Measurements from ENCODE around the gene EMC9. TPM values are rescaled to one million over a fixed set of nuclear protein-coding genes. Genes with fewer than 3 reads are reported as not detected.
A peak's percentile ranks its signal among the peaks of the same experiment; 100 is the strongest.

Gene EMC9
- total RNA-seq, 2 donors from 2014 or later, result 9.9 to 21.1 TPM

DNA sequence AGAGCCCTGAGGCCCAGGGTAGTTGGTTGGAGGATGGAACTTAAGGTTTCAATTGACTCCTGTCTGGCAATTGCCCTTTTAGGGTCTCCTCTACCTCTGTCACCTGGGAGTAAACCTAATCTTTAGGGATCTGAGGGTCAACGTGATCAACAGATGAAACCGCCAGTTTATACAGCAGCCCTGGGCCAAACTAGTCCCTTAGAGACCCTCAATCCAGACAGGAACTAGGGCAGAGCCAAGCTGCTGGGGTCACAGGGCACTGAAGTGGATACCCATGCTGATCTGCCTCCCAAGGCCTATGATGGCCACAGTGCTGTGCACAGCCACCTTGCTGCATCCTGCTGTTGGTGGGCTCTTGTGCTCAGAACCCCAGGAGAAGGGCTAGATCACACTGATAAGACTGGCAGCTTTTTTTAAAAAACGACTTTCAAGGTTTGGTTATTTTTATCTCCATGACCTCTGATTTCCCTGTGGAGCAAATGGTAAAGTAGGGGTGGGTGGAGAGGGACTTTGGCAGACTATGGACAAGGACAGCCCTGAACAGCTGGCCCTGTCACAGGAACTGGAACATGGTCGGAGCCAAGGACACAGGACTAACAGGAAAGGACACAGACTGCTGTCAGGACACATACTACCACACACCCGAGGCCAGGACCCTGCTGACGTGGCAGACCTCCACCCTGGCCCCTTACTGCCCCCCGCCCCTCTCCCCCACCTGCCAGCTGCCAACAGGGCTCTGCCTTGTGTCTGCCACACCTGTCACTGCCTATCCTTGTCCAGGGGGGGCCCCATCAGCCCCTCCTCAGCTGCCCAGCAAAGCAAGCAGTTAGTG, 10.5 kb downstream of the EMC9 start:
- peak; percentile 78 to 93 (median 90) for DNase-seq
- WGBS, 2 donors, result 6 to 25% methylated on average over 5 to 7 of the region's 7 CpGs
- H3K9me3 ChIP-seq, result no peaks in the 10 kb centered on the region

DNA sequence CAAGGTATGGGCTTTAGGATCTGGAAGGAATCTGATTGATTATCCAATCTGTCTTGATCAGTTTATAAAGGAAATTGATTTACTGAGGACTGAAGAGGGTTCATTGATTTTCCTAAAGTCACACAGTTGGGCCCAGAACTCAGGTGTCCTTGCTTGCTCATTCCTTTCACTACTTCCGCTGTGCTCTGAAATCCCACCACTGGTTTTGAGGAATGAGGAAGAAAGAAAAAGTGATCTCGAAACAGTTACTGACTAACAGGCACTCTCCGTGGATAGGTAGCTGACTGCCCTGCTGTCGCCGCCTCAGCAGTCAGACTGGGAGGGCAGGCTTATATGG, 11.0 kb downstream of the EMC9 start, which contains the start of gene FITM1:
FITM1 (plus strand) TSS at position 280 of the 337 bp plus-strand sequence. CDS start 905 bp downstream, outside the sequence.
- intact Hi-C loops (cut with DNase I), result no loop called here
- TF ChIP-seq, protein P1, sequence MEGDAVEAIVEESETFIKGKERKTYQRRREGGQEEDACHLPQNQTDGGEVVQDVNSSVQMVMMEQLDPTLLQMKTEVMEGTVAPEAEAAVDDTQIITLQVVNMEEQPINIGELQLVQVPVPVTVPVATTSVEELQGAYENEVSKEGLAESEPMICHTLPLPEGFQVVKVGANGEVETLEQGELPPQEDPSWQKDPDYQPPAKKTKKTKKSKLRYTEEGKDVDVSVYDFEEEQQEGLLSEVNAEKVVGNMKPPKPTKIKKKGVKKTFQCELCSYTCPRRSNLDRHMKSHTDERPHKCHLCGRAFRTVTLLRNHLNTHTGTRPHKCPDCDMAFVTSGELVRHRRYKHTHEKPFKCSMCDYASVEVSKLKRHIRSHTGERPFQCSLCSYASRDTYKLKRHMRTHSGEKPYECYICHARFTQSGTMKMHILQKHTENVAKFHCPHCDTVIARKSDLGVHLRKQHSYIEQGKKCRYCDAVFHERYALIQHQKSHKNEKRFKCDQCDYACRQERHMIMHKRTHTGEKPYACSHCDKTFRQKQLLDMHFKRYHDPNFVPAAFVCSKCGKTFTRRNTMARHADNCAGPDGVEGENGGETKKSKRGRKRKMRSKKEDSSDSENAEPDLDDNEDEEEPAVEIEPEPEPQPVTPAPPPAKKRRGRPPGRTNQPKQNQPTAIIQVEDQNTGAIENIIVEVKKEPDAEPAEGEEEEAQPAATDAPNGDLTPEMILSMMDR (IDR thresholded peaks at IDR 0.05), result no peak
- no peak for TF ChIP-seq POLR2A (IDR thresholded peaks at IDR 0.05)
- ATAC-seq (no peak), DNase-seq (no peak)
- 59 to 92% methylated on average over 5 of the region's 5 CpGs for whole genome bisulfite sequencing, 2 donors
- Histone ChIP-seq H3K9me3 (no peaks in the 10 kb centered on the region), H3K4me1 (peaks cover 35% of the 10 kb centered on the region), H3K4me3 (no peak within 1 kb of the TSS), H3K27me3 (no peaks in the 10 kb centered on the region), H3K27ac (peak within 1 kb of the TSS; percentile 85 to 96 (median 92)), H3K36me3 (replicated peaks in 1 of 2; ENCODE audit: insufficient read depth in 1 of 2, low read depth in 2 of 2) (no peaks in the 10 kb centered on the region)

More for the DNA sequence above, 10.5 kb downstream of the EMC9 start:
- intact Hi-C loops (cut with DNase I), result no loop called here
- peak in 2 of 3 donors; percentile 40 to 59 for TF ChIP-seq POLR2A (IDR thresholded peaks at IDR 0.05)
- TF ChIP-seq, protein P1 (IDR thresholded peaks at IDR 0.05), result no peak
- peak; percentile 57 for ATAC-seq
- Histone ChIP-seq H3K27ac (peak overlapping the region; percentile 85 to 96 (median 92)), H3K27me3 (no peaks in the 10 kb centered on the region), H3K4me1 (peaks cover 37% of the 10 kb centered on the region), H3K4me3 (no peak overlapping the region), H3K36me3 (replicated peaks in 1 of 2; ENCODE audit: insufficient read depth in 1 of 2, low read depth in 2 of 2) (no peaks in the 10 kb centered on the region)

DNA sequence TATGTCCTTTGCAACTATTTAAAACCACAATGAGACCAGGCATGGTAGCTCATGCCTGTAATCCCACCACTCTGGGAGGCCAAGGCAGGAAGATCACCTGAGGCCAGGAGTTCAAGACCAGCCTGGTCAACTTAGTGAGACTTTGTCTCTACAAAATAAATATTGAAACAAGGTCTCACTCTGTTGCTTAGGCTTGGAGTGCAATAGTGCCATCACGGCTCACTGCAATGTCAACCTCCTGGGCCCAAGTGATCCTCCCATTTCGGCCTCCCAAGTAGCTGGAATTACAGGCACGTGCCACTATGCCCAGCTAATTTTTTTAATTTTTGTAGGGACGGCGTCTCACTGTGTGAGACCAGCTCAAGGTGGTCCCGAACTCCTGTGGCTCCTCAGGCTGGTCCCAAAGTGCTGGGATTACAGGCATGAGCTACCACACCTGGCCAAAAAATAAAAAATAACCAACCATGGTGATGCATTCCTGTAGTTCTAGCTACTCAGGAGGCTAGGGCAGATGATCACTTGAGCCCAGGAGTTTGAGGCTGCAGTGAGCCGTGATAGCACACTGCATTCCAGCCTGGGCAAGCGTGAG, 11.9 kb downstream of the EMC9 start:
- Histone ChIP-seq H3K36me3 (replicated peaks in 1 of 2; ENCODE audit: insufficient read depth in 1 of 2, low read depth in 2 of 2) (no peaks in the 10 kb centered on the region), H3K4me1 (peaks cover 31% of the 10 kb centered on the region), H3K27ac (peak overlapping the region in 1 of 4 donors; percentile 93), H3K27me3 (no peaks in the 10 kb centered on the region), H3K9me3 (no peaks in the 10 kb centered on the region), H3K4me3 (no peak overlapping the region)
- TF ChIP-seq, protein P1 (IDR thresholded peaks at IDR 0.05), result no peak
- no peak for TF ChIP-seq POLR2A (IDR thresholded peaks at IDR 0.05)
- intact Hi-C loops (cut with DNase I), result no loop called here
- DNase-seq, result no peak
- WGBS, 2 donors, result 88 to 91% methylated on average over 8 of the region's 8 CpGs
- no peak for ATAC-seq

DNA sequence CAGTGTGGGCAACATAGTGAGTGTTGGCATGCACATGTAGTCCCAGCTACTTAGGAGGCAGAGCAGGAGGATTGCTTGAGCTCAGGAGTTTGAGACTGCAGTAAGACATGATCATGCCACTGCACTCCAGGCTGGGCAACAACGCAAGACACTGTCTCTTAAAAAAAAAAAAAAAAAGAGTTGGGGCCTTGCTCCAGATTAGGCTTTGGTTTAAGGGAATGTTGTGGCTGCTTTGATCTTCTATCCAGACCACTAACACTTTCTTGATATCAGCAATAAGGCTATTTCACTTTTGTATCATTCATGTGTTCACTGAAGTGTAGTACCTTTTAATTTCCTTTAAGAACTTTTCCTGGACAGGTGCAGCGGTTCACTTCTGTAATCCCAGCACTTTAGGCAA, 13.7 kb downstream of the EMC9 start:
- Histone ChIP-seq H3K4me3 (no peak overlapping the region), H3K27me3 (no peaks in the 10 kb centered on the region), H3K4me1 (peaks cover 26% of the 10 kb centered on the region), H3K9me3 (no peaks in the 10 kb centered on the region), H3K27ac (no peak overlapping the region), H3K36me3 (replicated peaks in 1 of 2; ENCODE audit: insufficient read depth in 1 of 2, low read depth in 2 of 2) (peaks cover 0 to 11% of the 10 kb centered on the region in 2 donors)
- no peak for ATAC-seq
- 92 to 96% methylated on average over 2 of the region's 2 CpGs for WGBS, 2 donors
- no peak for TF ChIP-seq POLR2A (IDR thresholded peaks at IDR 0.05)
- TF ChIP-seq, protein P1 (IDR thresholded peaks at IDR 0.05), result no peak
- intact Hi-C loops (cut with DNase I), result no loop called here
- no peak for DNase-seq
